Activated CD8-positive, alpha-beta memory T cell treated with anti-CD3 and anti-CD28 coated beads, Interleukin-2, amount 50 U/mL, for 48 hours (primary cell): ENCODE results near the gene GYS1.

Experiments used
- DNase-seq: peaks from one replicate; pipeline ENCODE4 v3.0.0-alpha.2; 2020

The GYS1 gene

GRCh38 chr19:49017666-49018351, 24.7 kb upstream of the GYS1 start:
- peak; percentile 84 for DNase-seq

DNA sequence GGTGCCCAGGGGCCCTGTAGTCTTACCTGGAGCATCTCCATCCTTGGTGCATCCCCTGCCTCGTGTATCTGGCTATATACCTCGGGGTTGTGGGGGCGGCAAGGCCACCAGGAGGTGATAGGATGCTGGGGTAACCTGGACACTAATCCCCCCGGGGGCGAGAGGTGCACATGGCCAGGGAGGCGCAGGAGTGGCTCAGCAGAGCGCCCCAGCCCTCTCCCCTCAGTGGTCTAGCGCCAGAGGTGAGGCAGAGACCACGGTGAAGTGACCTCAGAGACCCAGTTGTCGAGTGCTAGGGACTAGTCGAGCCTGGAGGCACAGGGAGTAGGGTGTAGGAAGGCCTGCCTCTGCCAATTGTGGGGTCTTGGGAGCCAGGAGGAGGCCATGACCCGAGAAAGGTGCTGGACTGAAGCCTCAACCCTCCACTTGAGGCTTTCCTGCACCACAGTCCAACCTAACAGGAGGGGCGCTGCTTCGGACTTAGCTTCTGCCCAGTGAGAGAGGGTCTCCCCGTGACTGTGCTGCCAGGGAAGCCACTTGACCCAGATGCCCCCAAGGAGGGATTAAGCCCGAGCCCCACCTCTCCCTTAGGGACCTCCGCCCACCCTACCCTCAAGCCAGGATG, 24.0 kb upstream of the GYS1 start, which contains the start of gene LHB:
LHB (minus strand) TSS at position 51 of the 625 bp plus-strand sequence; CDS start at position 41, 10 bp downstream.
- DNase-seq: no peak

- no peak for DNase-seq
Measured at GRCh38 chr19:49016067-49016839, 23.1 kb upstream of the GYS1 start.

DNA sequence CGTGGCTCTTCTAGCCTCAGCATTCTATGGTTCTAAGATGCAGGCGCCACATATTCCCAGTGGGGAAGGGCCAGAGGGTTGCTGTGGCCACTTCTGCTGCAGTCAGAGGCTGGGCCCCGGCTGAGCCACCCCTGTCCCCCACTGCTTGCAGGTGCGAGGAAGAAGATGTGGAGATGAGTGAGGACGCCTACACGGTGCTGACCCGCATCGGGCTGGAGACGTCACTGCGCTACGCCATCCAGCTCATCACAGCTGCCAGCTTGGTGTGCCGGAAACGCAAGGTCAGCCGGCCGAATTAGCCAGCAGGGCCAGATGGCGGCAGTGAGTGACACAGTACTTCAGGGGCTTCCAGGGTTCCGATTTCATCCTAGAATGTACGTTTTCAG, 21.8 kb upstream of the GYS1 start:
- DNase-seq: no peak

DNA sequence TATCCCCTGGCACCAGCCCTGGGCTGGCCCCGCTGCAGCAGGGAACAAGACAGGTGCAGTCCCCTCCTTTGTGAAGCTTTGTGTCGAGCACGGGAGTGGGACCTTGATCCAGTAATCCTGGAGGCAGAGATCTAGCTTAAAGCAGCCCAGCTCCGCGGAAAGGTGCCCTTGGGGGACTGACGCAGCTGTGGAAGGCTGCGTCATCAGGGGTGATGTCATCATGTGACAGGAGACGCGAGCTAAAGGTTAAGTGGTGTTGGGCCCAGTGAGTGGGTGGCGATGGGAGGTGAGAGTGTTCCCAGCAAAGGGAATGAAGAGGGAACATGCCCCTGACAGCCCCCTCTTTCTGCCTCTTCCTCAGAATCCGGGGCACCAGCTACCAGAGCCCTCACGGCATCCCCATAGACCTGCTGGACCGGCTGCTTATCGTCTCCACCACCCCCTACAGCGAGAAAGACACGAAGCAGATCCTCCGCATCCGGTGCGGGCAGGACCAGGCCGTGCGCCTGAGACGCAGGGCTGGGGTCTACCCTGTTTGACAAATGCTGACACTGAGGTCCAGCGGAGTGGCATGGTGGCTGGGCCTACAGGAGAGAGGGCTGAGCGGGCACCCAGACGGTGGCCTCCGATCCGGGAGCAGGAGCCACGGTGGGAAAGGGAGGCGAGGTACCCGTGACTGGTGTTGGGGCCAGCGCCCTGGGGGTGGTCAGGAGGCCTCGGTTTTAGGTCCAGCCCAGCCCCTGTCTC, 21.2 kb upstream of the GYS1 start:
- DNase-seq: no peak

DNA sequence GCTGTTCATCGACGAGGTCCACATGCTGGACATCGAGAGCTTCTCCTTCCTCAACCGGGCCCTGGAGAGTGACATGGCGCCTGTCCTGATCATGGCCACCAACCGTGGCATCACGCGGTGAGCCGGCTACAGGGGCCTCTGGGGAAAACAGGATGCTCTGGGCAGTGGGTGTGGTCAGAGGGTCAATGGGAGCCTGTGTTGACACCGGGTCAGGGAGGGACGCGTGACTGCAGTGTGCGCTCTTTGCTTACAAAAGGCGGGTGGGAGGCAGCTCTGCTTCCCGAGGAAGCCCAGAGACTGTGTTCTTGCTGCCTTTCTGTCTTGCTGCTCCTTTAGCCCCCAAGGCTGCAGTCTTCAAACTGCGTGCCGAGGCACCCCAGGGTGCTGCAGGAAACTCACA, 18.1 kb upstream of the GYS1 start:
- no peak for DNase-seq

GRCh38 chr19:49010453-49010852, 17.3 kb upstream of the GYS1 start:
- no peak for DNase-seq

GRCh38 chr19:49009828-49010227, 16.7 kb upstream of the GYS1 start:
- DNase-seq: no peak

GRCh38 chr19:49006905-49007304, 13.8 kb upstream of the GYS1 start:
- DNase-seq: no peak

- no peak for DNase-seq
Measured at GRCh38 chr19:49004964-49005614, 12.0 kb upstream of the GYS1 start.

DNA sequence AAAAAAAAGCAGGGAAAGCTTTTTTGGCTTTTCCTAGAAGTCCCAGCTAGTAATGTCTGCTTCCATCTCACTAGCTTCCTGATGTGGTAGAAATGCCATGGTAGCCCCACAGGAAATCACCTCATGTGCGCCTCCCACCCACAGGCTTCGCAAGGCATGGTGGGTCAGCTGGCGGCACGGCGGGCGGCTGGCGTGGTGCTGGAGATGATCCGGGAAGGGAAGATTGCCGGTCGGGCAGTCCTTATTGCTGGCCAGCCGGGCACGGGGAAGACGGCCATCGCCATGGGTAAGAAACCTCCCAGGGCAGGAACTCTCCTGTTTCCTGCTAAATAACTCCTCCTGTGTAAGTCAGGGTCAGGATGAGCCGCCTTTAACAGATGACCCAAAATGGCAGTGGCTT, 11.0 kb upstream of the GYS1 start:
- DNase-seq: no peak

GRCh38 chr19:48999481-49000325, 6.6 kb upstream of the GYS1 start:
- peak; percentile 81 for DNase-seq

DNA sequence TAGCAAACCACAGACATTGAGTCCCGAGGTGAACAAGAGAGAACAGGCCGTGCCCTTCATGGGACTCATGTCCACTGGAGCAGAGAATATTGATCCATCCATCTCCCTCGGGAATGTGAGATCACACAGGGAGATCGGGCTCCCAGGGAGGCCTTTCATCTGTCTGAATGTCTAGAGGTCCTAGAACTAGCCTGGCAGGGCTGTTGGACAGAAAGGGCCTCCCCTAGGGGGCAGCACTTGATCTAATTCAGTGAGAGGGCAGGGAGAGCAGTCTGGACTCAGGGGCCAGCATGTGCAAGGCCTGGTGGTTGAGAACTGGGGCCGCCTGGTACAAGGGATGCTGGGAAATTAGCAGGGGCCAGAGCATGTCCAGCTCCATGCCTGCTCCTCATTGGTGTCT, 4.9 kb upstream of the GYS1 start:
- peak; percentile 81 for DNase-seq

GRCh38 chr19:48994035-48994386, 902 bp upstream of the GYS1 start:
- DNase-seq: no peak

DNA sequence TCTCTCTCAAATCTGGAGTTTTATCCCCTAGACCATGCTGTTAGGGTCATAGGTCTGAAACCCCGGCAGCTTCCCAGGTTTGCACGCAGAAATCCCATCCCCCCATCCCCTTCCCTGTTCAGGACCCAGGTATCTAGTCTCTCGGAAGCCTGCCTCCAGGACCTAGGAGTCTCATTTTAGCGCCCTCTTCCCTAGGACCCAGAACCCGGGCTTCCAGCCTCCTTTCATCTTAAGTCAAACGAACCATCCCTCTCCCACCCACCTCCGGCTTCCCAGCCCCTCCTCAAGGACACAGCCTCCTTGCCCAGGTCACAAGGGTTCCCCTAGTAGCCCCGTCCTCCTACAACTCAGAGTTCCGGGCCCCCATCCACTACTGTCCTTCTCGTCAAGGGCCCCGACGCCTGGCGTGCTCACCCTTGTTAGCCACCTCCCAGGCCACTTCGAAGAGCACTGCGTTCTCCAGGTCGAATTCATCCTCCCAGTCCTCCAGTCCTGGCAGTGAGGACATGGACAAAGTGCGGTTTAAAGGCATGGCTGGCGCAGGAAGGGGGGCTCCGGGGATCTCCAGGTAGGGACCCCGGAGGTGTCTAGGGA, 431 bp downstream of the GYS1 start:
- no peak for DNase-seq

DNA sequence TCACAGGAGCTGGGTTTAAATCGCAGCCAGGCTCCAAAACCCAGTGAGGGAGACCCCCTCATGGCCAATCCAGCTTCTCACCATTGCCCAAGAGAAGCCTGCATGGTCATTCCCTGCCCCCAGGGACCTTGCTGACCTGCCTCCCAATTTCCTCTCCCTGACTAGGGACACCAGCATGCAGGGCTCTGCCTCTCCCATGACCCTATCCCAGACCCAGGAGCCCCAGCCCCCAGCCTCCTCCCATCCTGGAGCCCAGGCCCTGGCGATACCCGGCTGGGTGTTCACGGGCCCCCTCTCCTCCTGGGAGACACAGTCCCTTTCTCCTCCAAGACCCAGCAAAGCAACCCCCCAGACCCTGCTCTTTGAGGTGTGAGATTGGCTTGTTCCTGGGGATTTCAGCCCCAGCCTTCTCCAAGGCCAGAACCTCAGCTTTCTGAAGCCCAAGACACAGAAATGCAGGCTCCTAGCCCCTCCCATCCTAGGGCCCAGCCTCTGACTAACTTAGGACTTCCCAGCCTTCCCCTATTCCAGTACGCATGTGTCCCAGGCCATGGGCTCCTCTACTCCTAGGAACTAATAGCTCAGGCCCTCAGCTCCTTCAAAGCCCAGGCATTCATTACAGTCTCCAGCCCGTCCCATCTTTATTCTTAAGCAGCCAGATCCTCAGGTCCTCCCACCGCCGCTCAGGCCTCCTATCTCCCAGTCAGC, 1.1 kb downstream of the GYS1 start:
- DNase-seq: no peak

DNA sequence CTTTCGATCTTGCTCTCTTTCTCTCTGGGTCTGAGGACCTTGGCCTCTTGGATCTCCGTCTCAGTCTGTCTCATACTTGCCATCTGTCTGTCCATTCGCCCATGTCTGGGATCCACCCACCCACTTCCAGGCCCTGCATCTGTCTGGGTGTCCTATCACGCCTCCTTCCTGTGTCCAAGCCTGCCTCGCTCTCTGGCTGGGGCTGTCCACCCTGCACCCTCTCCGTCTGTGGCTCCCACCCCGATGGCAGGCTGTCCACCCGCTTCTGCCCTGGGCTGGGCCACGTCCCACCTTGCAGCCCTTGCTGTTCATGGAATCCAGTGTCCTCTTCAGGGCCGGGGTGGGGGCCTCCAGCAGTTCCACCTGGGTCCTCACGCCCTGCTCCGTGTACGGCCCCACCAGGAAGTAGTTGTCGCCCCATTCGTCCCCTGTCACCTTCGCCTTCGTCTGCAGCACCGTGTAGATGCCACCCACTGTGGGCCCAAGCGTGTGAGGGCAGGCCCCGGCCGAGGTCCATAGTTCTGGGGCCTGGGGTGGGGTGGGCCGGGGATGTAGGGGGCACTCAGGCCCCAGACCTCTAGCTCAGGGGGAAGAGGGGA, 2.0 kb downstream of the GYS1 start:
- no peak for DNase-seq

DNA sequence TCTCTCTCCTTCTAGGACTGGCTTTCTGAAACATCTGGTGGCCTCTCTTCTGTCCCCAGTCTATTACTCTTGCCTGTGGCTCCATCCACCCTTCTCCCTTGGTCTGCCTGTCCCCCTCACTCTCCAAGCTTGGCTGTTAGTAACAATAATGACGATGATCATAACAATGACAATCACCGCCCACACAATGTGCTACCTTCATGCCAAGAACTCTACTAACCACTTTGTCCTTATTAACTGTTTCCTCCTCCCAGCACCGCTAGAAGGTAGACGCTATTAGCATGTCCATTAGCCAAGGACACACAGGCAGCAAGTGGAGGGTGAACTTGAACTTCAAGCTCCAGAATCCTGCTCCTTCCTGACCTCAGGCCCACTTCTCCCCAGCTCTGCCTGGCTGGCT, 2.7 kb downstream of the GYS1 start:
- DNase-seq: no peak

DNA sequence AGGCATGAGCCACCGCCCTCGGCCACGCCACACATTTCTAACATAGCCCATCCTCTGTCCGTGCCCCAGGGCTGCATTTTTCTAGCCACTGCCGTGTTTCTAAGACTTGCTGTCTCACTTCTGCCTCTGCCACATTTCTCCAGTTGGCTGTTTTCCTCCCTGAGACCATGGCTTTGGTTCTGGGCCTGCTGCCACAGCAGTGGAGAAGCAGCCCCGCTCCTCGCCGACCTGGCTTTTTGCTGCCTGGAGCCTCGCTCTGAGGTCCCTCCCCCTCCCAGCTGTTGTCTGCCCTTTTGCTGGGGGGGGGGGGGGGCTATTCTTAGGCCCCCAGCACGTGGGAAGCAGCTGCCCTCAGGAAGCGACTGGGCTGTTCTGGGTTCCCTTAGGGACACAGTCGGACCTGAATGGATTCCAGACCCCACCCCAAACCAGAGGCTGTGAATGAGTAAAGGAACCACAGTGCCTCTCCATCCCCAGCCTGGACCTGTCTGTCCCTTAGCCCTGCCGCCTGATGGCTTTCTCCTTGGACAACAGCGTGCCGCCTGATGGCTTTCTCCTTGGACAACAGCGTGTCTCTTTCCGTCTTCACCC, 3.3 kb downstream of the GYS1 start:
- DNase-seq: no peak

- DNase-seq: no peak
Measured at GRCh38 chr19:48988860-48989259, 4.2 kb downstream of the GYS1 start.
